ENCODE results near the gene GAN.

GAN gene

GRCh38 chr16:81436386-81436785 is 121.6 kb downstream of the GAN start:
- DNase-seq = no peak

DNA sequence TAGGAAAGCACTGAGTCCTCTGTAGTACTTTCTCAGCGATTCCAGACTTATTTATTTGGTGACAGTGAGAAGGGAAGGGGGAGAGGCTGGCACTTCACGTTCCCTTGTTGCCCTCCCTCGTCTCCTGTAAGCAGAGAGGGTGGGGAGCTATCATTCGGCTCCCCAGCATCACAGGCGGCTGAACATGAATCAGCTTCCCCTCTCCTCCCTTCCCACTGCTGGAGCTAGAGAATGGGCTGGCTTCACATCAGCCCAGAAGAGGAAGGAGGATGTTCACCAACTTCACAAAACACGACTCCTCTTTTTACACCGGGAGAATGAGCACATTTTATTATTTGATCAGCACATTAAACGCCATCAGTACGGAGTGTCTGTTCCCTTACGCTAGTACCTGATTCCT is 123.1 kb downstream of the GAN start:
- no peak for DNase-seq

All from islet precursor cell (in vitro differentiated cells).